Activated B cell treated with CpG ODN at 0.5 μM for 24 hours (primary cell): Measurements from ENCODE around the gene MAMLD1. TPM values are rescaled to one million over a fixed set of nuclear protein-coding genes. Genes with fewer than 3 reads are reported as not detected.

Source experiments
- ATAC-seq: fragments of 200-7000 bp; cut with Tn5 transposase; one replicate; pipeline ENCODE4 v1.10.0; 2021; ENCODE audit warnings: low read depth, mild to moderate bottlenecking, moderate library complexity
- CTCF ChIA-PET: fragments of 350-600 bp; sonication (Branson Sonifier 250); formaldehyde crosslinking; loops from one replicate; lab custom pipeline; 2021; ENCODE audit warnings: antibody characterized with exemption; lab: Charles Lee
- POLR2A ChIA-PET: fragments of 350-600 bp; sonication (Branson Sonifier 250); formaldehyde crosslinking; loops from one replicate; lab custom pipeline; 2021; ENCODE audit warnings: antibody characterized with exemption; lab: Charles Lee
- DNase-seq: peaks from one replicate; pipeline ENCODE4 v3.0.0; 2022
- H3K27ac Mint-ChIP-seq: one replicate; pipeline ENCODE4 v1.8.0; 2020; ENCODE audit warnings: mixed read lengths
- H3K27me3 Mint-ChIP-seq: one replicate; pipeline ENCODE4 v1.8.0; 2021; ENCODE audit warnings: mixed read lengths
- H3K36me3 Mint-ChIP-seq: one replicate; pipeline ENCODE4 v1.8.0; 2021; ENCODE audit warnings: low read depth, mixed read lengths
- H3K4me1 Mint-ChIP-seq: one replicate; pipeline ENCODE4 v1.8.0; 2021; ENCODE audit warnings: mixed read lengths
- H3K4me3 Mint-ChIP-seq: one replicate; pipeline ENCODE4 v1.8.0; 2020; ENCODE audit warnings: mild to moderate bottlenecking, mixed read lengths
- H3K9me3 Mint-ChIP-seq: one replicate; pipeline ENCODE4 v1.8.0; 2020; ENCODE audit warnings: mixed read lengths
- CTCF ChIP-seq: fragments of 200-600 bp; IDR thresholded peaks from one replicate; pipeline ENCODE4 v1.8.0; 2022; ENCODE audit warnings: antibody characterized with exemption, mild to moderate bottlenecking
- intact Hi-C: fragments of 100-400 bp; cut with micrococcal nuclease; formaldehyde crosslinking; loops from one replicate; pipeline ENCODE4 v1.15.1; 2024
- total RNA-seq: library from RNA; stranded (reverse); gene quantifications from 2 replicates; pipeline ENCODE4 v1.2.3, GENCODE V29; 2022

Gene MAMLD1
- total RNA-seq, 1 donor from 2014 or later: 1.2 TPM

GRCh38 chrX:150416469-150416868, 53.4 kb downstream of the MAMLD1 start:
- Mint-ChIP-seq H3K9me3 (no peaks in the 10 kb centered on the region), H3K36me3 (no peaks in the 10 kb centered on the region), H3K27ac (no peak overlapping the region), H3K27me3 (peaks cover 3% of the 10 kb centered on the region), H3K4me3 (no peak overlapping the region), H3K4me1 (no peaks in the 10 kb centered on the region)
- POLR2A ChIA-PET: no interaction called here
- TF ChIP-seq CTCF: no peak
- no peak for ATAC-seq
- no peak for DNase-seq
- CTCF ChIA-PET: no interaction called here
- intact Hi-C loops: no loop called here

GRCh38 chrX:150421816-150422215, 58.7 kb downstream of the MAMLD1 start:
- no peaks in the 10 kb centered on the region for H3K36me3 Mint-ChIP-seq
- no peaks in the 10 kb centered on the region for H3K9me3 Mint-ChIP-seq
- no peak for DNase-seq
- H3K4me1 Mint-ChIP-seq: no peaks in the 10 kb centered on the region
- ChIA-PET POLR2A (no interaction called here), CTCF (no interaction called here)
- TF ChIP-seq CTCF: no peak
- ATAC-seq: no peak
- H3K27me3 Mint-ChIP-seq: peaks cover 3% of the 10 kb centered on the region
- intact Hi-C loops: no loop called here
- H3K4me3 Mint-ChIP-seq: no peak overlapping the region
- no peak overlapping the region for H3K27ac Mint-ChIP-seq

GRCh38 chrX:150429594-150429993, 66.5 kb downstream of the MAMLD1 start:
- Mint-ChIP-seq H3K9me3 (no peaks in the 10 kb centered on the region), H3K4me3 (no peak overlapping the region), H3K36me3 (no peaks in the 10 kb centered on the region), H3K27me3 (no peaks in the 10 kb centered on the region), H3K27ac (no peak overlapping the region), H3K4me1 (no peaks in the 10 kb centered on the region)
- intact Hi-C loops: no loop called here
- CTCF ChIA-PET: no interaction called here
- no peak for ATAC-seq
- no peak for DNase-seq
- no peak for TF ChIP-seq CTCF
- POLR2A ChIA-PET: no interaction called here

GRCh38 chrX:150436195-150436594, 73.1 kb downstream of the MAMLD1 start:
- Mint-ChIP-seq H3K9me3 (peaks cover 2% of the 10 kb centered on the region), H3K27me3 (peaks cover 4% of the 10 kb centered on the region), H3K27ac (no peak overlapping the region), H3K4me1 (no peaks in the 10 kb centered on the region), H3K36me3 (no peaks in the 10 kb centered on the region), H3K4me3 (no peak overlapping the region)
- TF ChIP-seq CTCF: no peak
- DNase-seq: no peak
- ATAC-seq: no peak
- POLR2A ChIA-PET: no interaction called here
- CTCF ChIA-PET: no interaction called here
- intact Hi-C loops: no loop called here

GRCh38 chrX:150438165-150438564, 75.0 kb downstream of the MAMLD1 start:
- H3K27ac Mint-ChIP-seq: no peak overlapping the region
- no peaks in the 10 kb centered on the region for H3K4me1 Mint-ChIP-seq
- H3K27me3 Mint-ChIP-seq: peaks cover 4% of the 10 kb centered on the region
- H3K9me3 Mint-ChIP-seq: peaks cover 2% of the 10 kb centered on the region
- ChIA-PET POLR2A (no interaction called here), CTCF (no interaction called here)
- TF ChIP-seq CTCF: no peak
- no peaks in the 10 kb centered on the region for H3K36me3 Mint-ChIP-seq
- DNase-seq (no peak), ATAC-seq (no peak)
- no peak overlapping the region for H3K4me3 Mint-ChIP-seq
- intact Hi-C loops: no loop called here
